ENCODE measurements around the gene DDX47.

Gene DDX47

DNA sequence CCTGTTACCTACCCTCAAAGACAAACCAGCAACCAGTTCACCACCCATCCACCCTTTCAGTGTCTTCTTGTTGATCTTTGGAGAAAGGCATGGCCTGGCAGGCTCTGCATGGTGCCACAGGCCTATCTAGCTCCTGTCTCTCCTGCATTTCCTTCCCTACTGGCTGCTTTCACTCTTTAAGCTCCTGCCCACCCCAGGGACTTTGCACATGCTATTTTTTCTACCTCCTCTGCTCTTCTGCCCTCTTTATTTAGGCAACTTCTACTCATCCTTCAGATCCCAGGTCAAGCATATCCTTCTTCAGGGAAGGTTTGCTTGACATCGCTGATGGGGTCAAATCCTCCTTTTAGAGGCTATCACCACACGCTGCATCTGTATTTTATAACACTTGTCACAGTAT is 51.1 kb downstream of the DDX47 start:
- Histone ChIP-seq H3K27me3 (ENCODE audit: insufficient read depth, low read depth, severe bottlenecking) (no peaks in the 10 kb centered on the region), H3K27ac (no peak overlapping the region), H3K9me3 (ENCODE audit: severe bottlenecking) (no peaks in the 10 kb centered on the region), H3K4me3 (ENCODE audit: low read depth, low read length) (no peak overlapping the region), H3K36me3 (no peaks in the 10 kb centered on the region)
- TF ChIP-seq, protein P1, sequence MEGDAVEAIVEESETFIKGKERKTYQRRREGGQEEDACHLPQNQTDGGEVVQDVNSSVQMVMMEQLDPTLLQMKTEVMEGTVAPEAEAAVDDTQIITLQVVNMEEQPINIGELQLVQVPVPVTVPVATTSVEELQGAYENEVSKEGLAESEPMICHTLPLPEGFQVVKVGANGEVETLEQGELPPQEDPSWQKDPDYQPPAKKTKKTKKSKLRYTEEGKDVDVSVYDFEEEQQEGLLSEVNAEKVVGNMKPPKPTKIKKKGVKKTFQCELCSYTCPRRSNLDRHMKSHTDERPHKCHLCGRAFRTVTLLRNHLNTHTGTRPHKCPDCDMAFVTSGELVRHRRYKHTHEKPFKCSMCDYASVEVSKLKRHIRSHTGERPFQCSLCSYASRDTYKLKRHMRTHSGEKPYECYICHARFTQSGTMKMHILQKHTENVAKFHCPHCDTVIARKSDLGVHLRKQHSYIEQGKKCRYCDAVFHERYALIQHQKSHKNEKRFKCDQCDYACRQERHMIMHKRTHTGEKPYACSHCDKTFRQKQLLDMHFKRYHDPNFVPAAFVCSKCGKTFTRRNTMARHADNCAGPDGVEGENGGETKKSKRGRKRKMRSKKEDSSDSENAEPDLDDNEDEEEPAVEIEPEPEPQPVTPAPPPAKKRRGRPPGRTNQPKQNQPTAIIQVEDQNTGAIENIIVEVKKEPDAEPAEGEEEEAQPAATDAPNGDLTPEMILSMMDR (IDR thresholded peaks at IDR 0.05; ENCODE audit: low read depth, low read length) = no peak
- no peak for DNase-seq

DNA sequence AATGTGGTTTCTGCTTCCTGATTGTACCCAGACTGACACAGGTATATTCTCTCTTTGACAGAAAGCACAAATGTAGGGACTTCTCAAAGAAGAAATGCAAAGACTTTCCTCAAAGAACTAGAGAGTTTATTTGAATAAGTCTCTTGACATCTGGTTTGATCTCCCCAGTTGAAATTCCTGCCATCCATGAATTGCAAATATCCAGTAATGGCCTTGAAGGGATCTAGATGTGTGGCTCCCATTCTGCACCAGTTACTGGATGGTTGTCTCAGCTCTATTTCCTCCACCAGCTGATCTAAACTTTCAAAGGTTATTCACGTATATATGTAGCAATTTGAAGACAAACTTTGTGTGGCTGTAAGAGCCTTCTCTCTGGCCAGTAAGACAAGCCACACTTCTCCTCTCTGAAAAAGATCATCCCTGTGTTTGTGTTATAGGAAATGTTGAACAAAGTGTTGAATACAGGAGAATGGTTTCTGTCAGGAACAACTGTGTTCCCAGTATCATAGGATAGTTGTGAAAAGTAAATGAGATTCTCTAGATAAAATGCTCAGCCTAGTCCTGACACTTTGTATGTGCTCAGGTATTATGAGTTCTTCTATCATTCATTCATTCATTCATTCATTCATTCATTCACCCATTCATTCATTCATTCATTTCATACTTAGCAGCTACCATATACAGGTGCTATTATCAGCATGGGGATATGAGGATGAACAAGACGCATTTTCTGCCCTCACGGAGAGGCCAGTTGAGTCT is 55.5 kb downstream of the DDX47 start:
- H3K27me3 ChIP-seq (ENCODE audit: insufficient read depth, low read depth, severe bottlenecking) = no peaks in the 10 kb centered on the region
- H3K9me3 ChIP-seq (ENCODE audit: severe bottlenecking) = no peaks in the 10 kb centered on the region
- no peaks in the 10 kb centered on the region for H3K36me3 ChIP-seq
- H3K27ac ChIP-seq = no peak overlapping the region
- DNase-seq = no peak
- no peak overlapping the region for H3K4me3 ChIP-seq (ENCODE audit: low read depth, low read length)
- TF ChIP-seq, protein P1 (IDR thresholded peaks at IDR 0.05; ENCODE audit: low read depth, low read length) = no peak

- H3K4me3 ChIP-seq (ENCODE audit: low read depth, low read length) = no peak overlapping the region
- no peaks in the 10 kb centered on the region for H3K27me3 ChIP-seq (ENCODE audit: insufficient read depth, low read depth, severe bottlenecking)
- no peak overlapping the region for H3K27ac ChIP-seq
- TF ChIP-seq, protein P1 (IDR thresholded peaks at IDR 0.05; ENCODE audit: low read depth, low read length) = no peak
- H3K36me3 ChIP-seq = no peaks in the 10 kb centered on the region
- no peaks in the 10 kb centered on the region for H3K9me3 ChIP-seq (ENCODE audit: severe bottlenecking)
- no peak for DNase-seq
These were observed 57.3 kb downstream of the DDX47 start for GRCh38 chr12:12870465-12870864.

DNA sequence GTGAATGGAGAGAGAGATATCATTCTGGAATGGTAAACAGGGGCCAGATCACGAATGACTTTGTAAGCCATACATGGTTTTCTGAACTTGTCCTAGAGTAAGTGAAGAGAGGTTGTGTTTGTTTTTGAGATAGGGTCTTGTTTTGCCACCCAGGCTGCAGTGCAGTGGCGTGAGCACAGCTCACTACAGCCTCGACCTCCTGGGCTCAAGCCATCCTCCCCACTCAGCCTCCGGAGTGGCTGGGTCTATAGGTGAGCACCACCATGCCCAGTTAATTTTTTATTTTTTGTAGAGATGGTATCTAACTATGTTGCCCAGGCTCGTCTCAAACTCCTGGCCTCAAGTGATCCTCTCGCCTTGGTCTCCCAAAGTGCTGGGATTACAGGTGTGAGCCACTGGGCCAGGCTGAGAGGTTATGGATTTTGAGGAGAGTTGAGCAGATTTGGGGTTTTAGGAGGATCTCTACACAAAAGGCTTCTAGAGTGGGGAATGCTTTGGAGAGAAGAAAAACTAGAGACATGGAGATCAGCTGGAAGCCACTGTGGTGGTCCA is 58.5 kb downstream of the DDX47 start:
- H3K36me3 ChIP-seq = no peaks in the 10 kb centered on the region
- DNase-seq = no peak
- no peaks in the 10 kb centered on the region for H3K27me3 ChIP-seq (ENCODE audit: insufficient read depth, low read depth, severe bottlenecking)
- H3K9me3 ChIP-seq (ENCODE audit: severe bottlenecking) = no peaks in the 10 kb centered on the region
- no peak overlapping the region for H3K4me3 ChIP-seq (ENCODE audit: low read depth, low read length)
- TF ChIP-seq, protein P1 (IDR thresholded peaks at IDR 0.05; ENCODE audit: low read depth, low read length) = no peak
- no peak overlapping the region for H3K27ac ChIP-seq

DNA sequence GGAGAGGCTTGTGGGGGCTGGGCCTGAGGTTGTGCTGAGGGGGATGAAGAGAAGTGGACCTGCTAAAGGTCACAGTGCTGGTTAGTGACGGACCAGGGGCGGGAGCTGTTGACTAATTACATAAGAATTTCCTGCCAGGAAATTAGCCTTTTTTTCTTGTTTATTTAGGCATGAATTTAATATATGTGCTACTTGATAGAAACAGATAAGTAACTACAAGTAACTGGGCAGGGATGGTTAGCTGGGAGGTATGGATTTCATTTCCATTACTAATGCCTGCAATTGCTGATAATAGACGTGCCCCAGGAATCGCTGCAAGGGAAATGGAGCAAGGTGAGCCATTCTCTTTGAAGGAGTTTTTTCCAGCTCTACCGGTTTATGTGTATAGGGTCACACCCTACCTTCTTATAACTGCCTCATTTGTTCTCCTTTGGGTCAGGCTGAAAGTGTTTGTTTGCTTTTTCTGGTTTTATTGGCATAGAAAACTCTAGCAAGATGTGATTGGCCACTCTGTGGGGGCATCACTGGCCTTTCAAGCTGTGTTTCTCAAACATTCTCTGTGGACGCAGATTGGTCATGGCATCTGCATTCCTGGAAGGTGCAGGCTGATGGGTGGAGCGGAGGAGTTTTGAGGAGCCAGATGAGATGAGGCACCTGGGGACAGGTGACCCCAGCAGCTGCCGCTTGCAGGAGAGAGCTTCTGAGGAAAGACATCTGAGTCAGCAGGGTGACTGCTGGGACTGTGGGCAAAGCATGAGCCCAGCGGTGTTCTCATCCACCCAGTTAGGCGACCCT is 59.2 kb downstream of the DDX47 start:
- Histone ChIP-seq H3K9me3 (ENCODE audit: severe bottlenecking) (no peaks in the 10 kb centered on the region), H3K36me3 (no peaks in the 10 kb centered on the region), H3K27ac (no peak overlapping the region), H3K27me3 (ENCODE audit: insufficient read depth, low read depth, severe bottlenecking) (no peaks in the 10 kb centered on the region), H3K4me3 (ENCODE audit: low read depth, low read length) (no peak overlapping the region)
- TF ChIP-seq, protein P1 (IDR thresholded peaks at IDR 0.05; ENCODE audit: low read depth, low read length) = no peak
- DNase-seq = no peak
